Measurements from ENCODE around the gene S100A3. TPM values are rescaled to one million over a fixed set of nuclear protein-coding genes. Genes with fewer than 3 reads are reported as not detected.

Gene S100A3
- total RNA-seq, 4 donors from 2014 or later, result 1.1 to 2.7 TPM; not detected in 2

DNA sequence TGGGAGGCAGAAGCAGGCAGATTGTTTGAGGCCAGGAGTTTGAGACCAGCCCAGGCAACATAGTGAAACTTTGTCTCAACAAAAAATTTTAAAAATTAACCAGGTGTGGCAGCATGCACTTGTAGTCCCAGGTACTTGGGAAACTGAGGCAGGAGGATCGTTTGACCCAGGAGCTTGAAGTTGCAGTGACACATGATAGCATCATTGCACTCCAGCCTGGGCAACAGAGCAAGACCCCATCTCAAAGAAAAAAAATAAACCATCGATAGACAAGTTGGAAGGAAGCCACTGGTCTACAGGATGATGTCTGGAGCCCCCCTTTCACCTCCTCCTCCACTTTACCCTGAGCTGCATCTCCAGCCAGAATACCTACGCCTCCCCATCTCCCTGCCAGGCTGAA, 29.8 kb downstream of the S100A3 start:
- no peak for DNase-seq (ENCODE audit: low spot score in 2 of 2)
- 90 to 93% methylated on average over 3 of the region's 3 CpGs for WGBS, 2 donors
- no peaks in the 10 kb centered on the region for H3K27me3 ChIP-seq
- no peak for TF ChIP-seq EP300 (IDR thresholded peaks at IDR 0.05)
- TF ChIP-seq POLR2A (IDR thresholded peaks at IDR 0.05), result no peak
- TF ChIP-seq, protein P1, sequence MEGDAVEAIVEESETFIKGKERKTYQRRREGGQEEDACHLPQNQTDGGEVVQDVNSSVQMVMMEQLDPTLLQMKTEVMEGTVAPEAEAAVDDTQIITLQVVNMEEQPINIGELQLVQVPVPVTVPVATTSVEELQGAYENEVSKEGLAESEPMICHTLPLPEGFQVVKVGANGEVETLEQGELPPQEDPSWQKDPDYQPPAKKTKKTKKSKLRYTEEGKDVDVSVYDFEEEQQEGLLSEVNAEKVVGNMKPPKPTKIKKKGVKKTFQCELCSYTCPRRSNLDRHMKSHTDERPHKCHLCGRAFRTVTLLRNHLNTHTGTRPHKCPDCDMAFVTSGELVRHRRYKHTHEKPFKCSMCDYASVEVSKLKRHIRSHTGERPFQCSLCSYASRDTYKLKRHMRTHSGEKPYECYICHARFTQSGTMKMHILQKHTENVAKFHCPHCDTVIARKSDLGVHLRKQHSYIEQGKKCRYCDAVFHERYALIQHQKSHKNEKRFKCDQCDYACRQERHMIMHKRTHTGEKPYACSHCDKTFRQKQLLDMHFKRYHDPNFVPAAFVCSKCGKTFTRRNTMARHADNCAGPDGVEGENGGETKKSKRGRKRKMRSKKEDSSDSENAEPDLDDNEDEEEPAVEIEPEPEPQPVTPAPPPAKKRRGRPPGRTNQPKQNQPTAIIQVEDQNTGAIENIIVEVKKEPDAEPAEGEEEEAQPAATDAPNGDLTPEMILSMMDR (IDR thresholded peaks at IDR 0.05), result no peak
- no peak overlapping the region for H3K4me3 ChIP-seq
- peaks cover 0 to 8% (median 3%) of the 10 kb centered on the region in 4 donors for H3K4me1 ChIP-seq
- H3K36me3 ChIP-seq, result peaks cover 0 to 4% (median 0%) of the 10 kb centered on the region in 3 donors
- no peaks in the 10 kb centered on the region for H3K9me3 ChIP-seq
- no peak overlapping the region for H3K27ac ChIP-seq

DNA sequence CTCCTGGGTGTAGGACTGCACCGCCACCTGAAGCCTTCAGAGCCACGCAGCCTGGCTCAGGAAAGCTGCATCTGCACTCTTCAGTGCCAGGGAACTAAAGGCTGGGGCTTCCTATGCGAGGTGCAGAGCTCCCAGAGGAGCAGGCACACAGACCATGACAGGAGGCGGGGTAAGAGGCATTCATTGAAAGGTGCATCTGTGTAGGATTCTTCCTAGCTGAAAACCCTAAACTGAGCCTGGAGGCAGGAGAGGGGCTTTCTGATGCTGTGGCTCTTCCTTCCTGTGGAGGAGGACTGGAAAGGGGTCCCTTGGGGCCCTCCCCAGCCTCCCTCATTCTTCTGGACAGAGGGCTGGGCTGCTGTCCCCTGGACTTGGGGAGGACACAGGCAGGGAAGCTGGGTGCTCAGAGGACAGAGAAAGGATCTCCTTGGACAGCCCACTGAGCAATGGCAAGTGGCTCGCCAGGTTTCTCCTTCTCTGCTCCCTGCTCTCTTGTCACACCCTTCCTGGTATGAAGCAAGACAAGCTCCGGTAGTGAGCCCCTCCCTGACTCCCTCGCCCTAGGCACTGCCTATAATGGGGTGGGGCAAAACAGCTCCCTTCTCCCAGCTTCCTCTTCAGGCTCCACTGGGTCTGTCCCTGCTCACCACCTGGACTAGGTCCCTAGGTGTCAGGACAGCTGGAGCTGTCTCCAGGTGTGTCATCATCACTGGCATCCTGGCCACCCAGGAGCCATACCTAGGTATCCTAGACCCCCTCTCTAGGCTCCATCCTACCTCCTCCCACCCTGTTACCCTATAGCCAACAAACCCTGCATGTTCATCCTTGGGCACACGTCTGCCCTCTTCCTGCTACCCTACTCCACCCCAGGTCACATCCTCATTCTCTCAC, 33.3 kb downstream of the S100A3 start:
- no peaks in the 10 kb centered on the region for H3K9me3 ChIP-seq
- H3K27me3 ChIP-seq, result no peaks in the 10 kb centered on the region
- no peak for DNase-seq (ENCODE audit: low spot score in 2 of 2)
- H3K27ac ChIP-seq, result peak overlapping the region in 1 of 4 donors; percentile 59
- H3K36me3 ChIP-seq, result no peaks in the 10 kb centered on the region
- no peak overlapping the region for H3K4me3 ChIP-seq
- WGBS, 2 donors, result 49 to 59% methylated on average over 6 to 8 of the region's 8 CpGs
- TF ChIP-seq EP300 (IDR thresholded peaks at IDR 0.05) (no peak), POLR2A (IDR thresholded peaks at IDR 0.05) (no peak)
- TF ChIP-seq, protein P1 (IDR thresholded peaks at IDR 0.05), result no peak
- peaks cover 0 to 13% (median 3%) of the 10 kb centered on the region in 4 donors for H3K4me1 ChIP-seq

DNA sequence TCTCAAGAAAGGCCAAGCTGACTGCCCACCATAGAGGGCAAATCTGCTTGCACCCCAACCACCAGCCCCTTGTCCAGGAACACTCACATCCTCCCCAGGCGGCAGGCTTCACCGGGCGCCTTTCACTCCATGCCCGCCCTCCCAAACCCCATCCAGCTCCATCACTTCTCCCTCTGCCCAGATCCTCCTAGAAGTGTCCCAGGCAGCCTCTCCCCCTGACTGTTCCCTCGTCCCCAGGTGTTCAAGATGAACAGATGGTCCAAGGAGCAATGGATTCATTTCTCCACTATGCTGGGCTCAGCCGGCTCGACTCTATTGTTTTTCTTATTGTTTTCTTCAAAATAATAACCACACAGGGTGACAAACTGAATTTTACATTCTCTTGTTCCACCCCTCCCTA, 35.4 kb downstream of the S100A3 start:
- H3K4me3 ChIP-seq, result no peak overlapping the region
- no peaks in the 10 kb centered on the region for H3K36me3 ChIP-seq
- 93 to 96% methylated on average over 7 of the region's 7 CpGs for WGBS, 2 donors
- TF ChIP-seq, protein P1 (IDR thresholded peaks at IDR 0.05), result no peak
- TF ChIP-seq POLR2A (IDR thresholded peaks at IDR 0.05) (no peak), EP300 (IDR thresholded peaks at IDR 0.05) (no peak)
- no peak for DNase-seq (ENCODE audit: low spot score in 2 of 2)
- no peak overlapping the region for H3K27ac ChIP-seq
- H3K4me1 ChIP-seq, result peaks cover 0 to 17% (median 3%) of the 10 kb centered on the region in 4 donors
- no peaks in the 10 kb centered on the region for H3K9me3 ChIP-seq
- H3K27me3 ChIP-seq, result no peaks in the 10 kb centered on the region

DNA sequence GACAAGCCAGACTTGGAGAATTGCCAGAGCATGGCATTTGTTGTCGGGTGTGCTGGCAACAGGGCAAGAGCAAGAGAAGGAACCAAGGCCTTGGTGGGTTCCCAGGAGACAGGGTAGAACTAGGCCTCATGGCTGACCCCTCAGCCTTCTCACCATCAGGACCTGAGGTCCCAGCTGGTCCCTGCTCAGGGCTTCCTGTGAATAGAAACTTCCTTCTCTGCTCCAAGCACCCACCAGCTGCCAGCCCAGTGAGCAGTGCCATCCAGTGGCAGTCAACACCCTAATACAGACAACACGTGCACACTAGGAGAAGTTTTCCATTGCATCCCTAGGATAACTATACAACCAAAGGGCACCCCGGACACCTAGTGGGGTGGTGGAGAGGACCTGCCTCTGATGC, 36.0 kb downstream of the S100A3 start:
- 55 to 64% methylated on average over 3 of the region's 3 CpGs for WGBS, 2 donors
- no peaks in the 10 kb centered on the region for H3K36me3 ChIP-seq
- H3K4me1 ChIP-seq, result peaks cover 0 to 19% (median 4%) of the 10 kb centered on the region in 4 donors
- DNase-seq (ENCODE audit: low spot score in 2 of 2), result no peak
- no peaks in the 10 kb centered on the region for H3K9me3 ChIP-seq
- no peak overlapping the region for H3K27ac ChIP-seq
- H3K4me3 ChIP-seq, result no peak overlapping the region
- no peak for TF ChIP-seq EP300 (IDR thresholded peaks at IDR 0.05)
- TF ChIP-seq, protein P1 (IDR thresholded peaks at IDR 0.05), result peak in 1 of 5 experiments; percentile 10
- no peaks in the 10 kb centered on the region for H3K27me3 ChIP-seq

DNA sequence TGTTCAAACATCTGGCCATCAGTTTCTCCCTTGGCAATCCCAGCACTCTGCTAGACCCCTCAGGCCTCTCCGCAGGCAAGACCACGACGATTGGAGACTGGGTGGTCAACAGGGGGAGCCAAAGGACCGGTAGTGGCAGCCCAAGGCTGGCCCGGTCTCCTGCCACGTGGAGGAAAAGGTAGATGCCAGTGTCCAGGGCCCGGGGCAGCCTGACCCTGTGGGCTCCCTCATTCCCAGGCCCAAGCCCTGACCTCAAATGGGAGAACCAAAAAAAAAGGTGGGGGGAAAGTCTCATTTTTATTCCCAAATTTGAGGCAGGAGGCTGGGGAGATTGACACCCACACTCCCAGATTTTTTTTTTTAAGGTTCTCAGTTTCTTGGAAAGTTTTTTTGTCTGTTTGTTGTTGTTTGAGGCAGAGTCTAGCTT, 38.1 kb downstream of the S100A3 start:
- 0 to 2% methylated on average over 5 to 7 of the region's 7 CpGs for WGBS, 2 donors
- peak; percentile 64 to 80 for DNase-seq (ENCODE audit: low spot score in 2 of 2)

More for the DNA sequence above, 38.1 kb downstream of the S100A3 start:
- H3K36me3 ChIP-seq, result no peaks in the 10 kb centered on the region
- H3K27ac ChIP-seq, result peak overlapping the region in 1 of 4 donors; percentile 4
- peaks cover 0 to 39% (median 24%) of the 10 kb centered on the region in 4 donors for H3K4me1 ChIP-seq
- no peaks in the 10 kb centered on the region for H3K27me3 ChIP-seq
- TF ChIP-seq POLR2A (IDR thresholded peaks at IDR 0.05), result no peak
- TF ChIP-seq, protein P1 (IDR thresholded peaks at IDR 0.05), result peak; percentile 79 to 94 (median 91)
- peak in 1 of 2 donors; percentile 28 for TF ChIP-seq EP300 (IDR thresholded peaks at IDR 0.05)
- no peak overlapping the region for H3K4me3 ChIP-seq
- no peaks in the 10 kb centered on the region for H3K9me3 ChIP-seq

Measured in tibial nerve (tissue), 4 donors.